ENCODE data around the gene NMD3. TPM values are rescaled to one million over a fixed set of nuclear protein-coding genes. Genes with fewer than 3 reads are reported as not detected.

The NMD3 gene
- polyA plus RNA-seq, 1 donor from 2014 or later, result 25.3 TPM

- no peaks in the 10 kb centered on the region for H3K9me3 ChIP-seq (ENCODE audit: low read length)
- no peaks in the 10 kb centered on the region for H3K36me3 ChIP-seq (ENCODE audit: insufficient read depth, low read length)
- no peak overlapping the region for H2AFZ ChIP-seq (ENCODE audit: low read depth, low read length)
- TF ChIP-seq EP300 (conservative IDR thresholded peaks at IDR 0.05; ENCODE audit: poor library complexity, severe bottlenecking) (no peak), RAD21 (conservative IDR thresholded peaks at IDR 0.05) (no peak), TAF1 (IDR thresholded peaks at IDR 0.05; ENCODE audit: low read depth) (no peak), MXI1 (conservative IDR thresholded peaks at IDR 0.05; ENCODE audit: poor library complexity, severe bottlenecking) (no peak), REST (IDR thresholded peaks at IDR 0.05; ENCODE audit: borderline replicate concordance) (no peak), EZH2 (IDR thresholded peaks at IDR 0.05; ENCODE audit: borderline replicate concordance, insufficient read depth, low read length, poor library complexity, severe bottlenecking) (no peak), CTCF (IDR thresholded peaks at IDR 0.05; ENCODE audit: poor library complexity, severe bottlenecking) (no peak)
- H3K9ac ChIP-seq (ENCODE audit: low read length), result no peak overlapping the region
- H3K27me3 ChIP-seq (ENCODE audit: insufficient read depth, low read depth, low read length), result no peaks in the 10 kb centered on the region
- H4K20me1 ChIP-seq (ENCODE audit: insufficient read depth), result no peaks in the 10 kb centered on the region
- peaks cover 19% of the 10 kb centered on the region for H3K79me2 ChIP-seq (replicated peaks; ENCODE audit: insufficient read depth, low read length)
- H3K4me2 ChIP-seq (ENCODE audit: low read length), result no peak overlapping the region
- no peak overlapping the region for H3K27ac ChIP-seq (ENCODE audit: low read length)
- H3K4me3 ChIP-seq (ENCODE audit: low read length), result no peak overlapping the region
- H3K9me2 ChIP-seq (ENCODE audit: insufficient read depth, low read length), result no peaks in the 10 kb centered on the region
- no peaks in the 10 kb centered on the region for H3F3A ChIP-seq (ENCODE audit: insufficient read depth, low read length, poor library complexity, severe bottlenecking)
Observed at GRCh38 chr3:161219495-161219894, 1.6 kb upstream of the NMD3 start.

- Histone ChIP-seq H3K4me2 (ENCODE audit: low read length) (peak overlapping the region; percentile 84), H3K9me2 (ENCODE audit: insufficient read depth, low read length) (no peaks in the 10 kb centered on the region), H3K27me3 (ENCODE audit: insufficient read depth, low read depth, low read length) (no peaks in the 10 kb centered on the region), H3K79me2 (replicated peaks; ENCODE audit: insufficient read depth, low read length) (peaks cover 19% of the 10 kb centered on the region), H3K9me3 (ENCODE audit: low read length) (no peaks in the 10 kb centered on the region), H3K9ac (ENCODE audit: low read length) (peak overlapping the region; percentile 81), H3K4me3 (ENCODE audit: low read length) (peak overlapping the region; percentile 89), H3F3A (ENCODE audit: insufficient read depth, low read length, poor library complexity, severe bottlenecking) (no peaks in the 10 kb centered on the region), H3K27ac (ENCODE audit: low read length) (peak overlapping the region; percentile 76), H4K20me1 (ENCODE audit: insufficient read depth) (no peaks in the 10 kb centered on the region), H2AFZ (ENCODE audit: low read depth, low read length) (no peak overlapping the region), H3K36me3 (ENCODE audit: insufficient read depth, low read length) (no peaks in the 10 kb centered on the region)
- TF ChIP-seq REST (IDR thresholded peaks at IDR 0.05; ENCODE audit: borderline replicate concordance) (no peak), SMC3 (conservative IDR thresholded peaks at IDR 0.05; ENCODE audit: poor library complexity) (no peak), EZH2 (IDR thresholded peaks at IDR 0.05; ENCODE audit: borderline replicate concordance, insufficient read depth, low read length, poor library complexity, severe bottlenecking) (no peak), TAF1 (IDR thresholded peaks at IDR 0.05; ENCODE audit: low read depth) (no peak), CTCF (IDR thresholded peaks at IDR 0.05; ENCODE audit: poor library complexity, severe bottlenecking) (no peak), EP300 (conservative IDR thresholded peaks at IDR 0.05; ENCODE audit: poor library complexity, severe bottlenecking) (no peak), POLR2AphosphoS5 (IDR thresholded peaks at IDR 0.05) (no peak), MXI1 (conservative IDR thresholded peaks at IDR 0.05; ENCODE audit: poor library complexity, severe bottlenecking) (no peak), RAD21 (conservative IDR thresholded peaks at IDR 0.05) (no peak)
Observed at GRCh38 chr3:161221806-161222600, 892 bp downstream of the NMD3 start.

Data from neural cell (in vitro differentiated cells).